HepG2 (cell line): ENCODE data around the gene PARP3. TPM values are rescaled to one million over a fixed set of nuclear protein-coding genes. Genes with fewer than 3 reads are reported as not detected.

Experiments used
- ARHGAP35 ChIP-seq: sonication (generic); formaldehyde crosslinking; IDR thresholded peaks from 2 replicates; pipeline ENCODE4 v1.9.0; 2022; ENCODE audit warnings: mild to moderate bottlenecking, inconsistent platforms, moderate library complexity, missing genetic modification reagents, borderline replicate concordance
- ATRX ChIP-seq: sonication (generic); formaldehyde crosslinking; IDR thresholded peaks from 2 replicates; pipeline ENCODE4 v1.4.0; 2020; ENCODE audit warnings: missing genetic modification reagents, borderline replicate concordance
- EEA1 ChIP-seq: sonication (generic); formaldehyde crosslinking; IDR thresholded peaks from 2 replicates; pipeline ENCODE4 v1.5.1; 2020; ENCODE audit warnings: mild to moderate bottlenecking, missing genetic modification reagents, borderline replicate concordance
- IRF1 ChIP-seq: sonication (generic); formaldehyde crosslinking; IDR thresholded peaks from 2 replicates; pipeline ENCODE4 v1.4.0; 2020; ENCODE audit warnings: low read depth, mild to moderate bottlenecking, missing genetic modification reagents
- JUN ChIP-seq: sonication (generic); formaldehyde crosslinking; IDR thresholded peaks from 2 replicates; pipeline ENCODE4 v1.4.0; 2020; ENCODE audit warnings: mild to moderate bottlenecking, missing genetic modification reagents
- JUNB ChIP-seq: sonication (generic); formaldehyde crosslinking; IDR thresholded peaks from 2 replicates; pipeline ENCODE4 v1.8.0; 2022; ENCODE audit warnings: missing genetic modification reagents, mild to moderate bottlenecking, borderline replicate concordance
- MIXL1 ChIP-seq: IDR thresholded peaks from 2 replicates; pipeline ENCODE4 v1.6.1; 2016
- PHF5A ChIP-seq: IDR thresholded peaks from one replicate; pipeline ENCODE4 v1.6.1; 2018; ENCODE audit warnings: low read depth, missing genetic modification reagents; ENCODE audit not compliant: unreplicated experiment
- RBAK ChIP-seq: sonication (generic); formaldehyde crosslinking; IDR thresholded peaks from 2 replicates; pipeline ENCODE4 v1.5.1; 2020; ENCODE audit warnings: mild to moderate bottlenecking, missing genetic modification reagents
- RFXANK ChIP-seq: IDR thresholded peaks from 2 replicates; pipeline ENCODE4 v1.6.1; 2016
- SIN3B ChIP-seq: fragments of 150-350 bp; IDR thresholded peaks from 2 replicates; pipeline ENCODE4 v1.6.1; 2014; ENCODE audit warnings: low read length
- SKIL ChIP-seq: sonication (generic); formaldehyde crosslinking; IDR thresholded peaks from 2 replicates; pipeline ENCODE4 v1.8.0; 2022; ENCODE audit warnings: missing genetic modification reagents, mild to moderate bottlenecking, moderate library complexity, borderline replicate concordance
- SRY ChIP-seq: sonication (generic); formaldehyde crosslinking; IDR thresholded peaks from 2 replicates; pipeline ENCODE4 v1.8.0; 2022; ENCODE audit warnings: mild to moderate bottlenecking, missing genetic modification reagents
- THAP11 ChIP-seq: IDR thresholded peaks from 2 replicates; pipeline ENCODE4 v1.6.1; 2016; ENCODE audit warnings: missing biosample characterization, missing genetic modification reagents
- YEATS4 ChIP-seq: sonication (generic); formaldehyde crosslinking; IDR thresholded peaks from 2 replicates; pipeline ENCODE4 v1.4.0; 2020; ENCODE audit warnings: missing genetic modification reagents, borderline replicate concordance
- ZNF343 ChIP-seq: sonication (generic); formaldehyde crosslinking; IDR thresholded peaks from 2 replicates; pipeline ENCODE4 v1.4.0; 2020; ENCODE audit warnings: mild to moderate bottlenecking, missing genetic modification reagents
- ZNF512B ChIP-seq: sonication (generic); formaldehyde crosslinking; IDR thresholded peaks from 2 replicates; pipeline ENCODE4 v1.5.1; 2020; ENCODE audit warnings: missing genetic modification reagents, mild to moderate bottlenecking, borderline replicate concordance
- polyA plus RNA-seq, 8 experiments: library from polyadenylated mRNA; depleted of rRNA in 3 of 8; stranded (reverse) in 7 of 8; unstranded in 1 of 8; fragments of >200 nt; fragmentation: Illumina TruSeq in 4 of 8; extraction: Trizol in 4 of 8; gene quantifications; 2 replicates each; pipeline versions ENCODE4 v1.2.1 to v1.2.3, GENCODE V29; 2011 to 2016; ENCODE audit warnings: low read depth in 4 of 8, missing spikeins in 1 of 8, mixed read lengths in 1 of 8; ENCODE audit not compliant: insufficient read depth in 1 of 8
- total RNA-seq, 5 experiments: library from RNA; depleted of rRNA; stranded (reverse); fragments of >200 nt; fragmentation: Illumina TruSeq; extraction: Trizol; gene quantifications; 2 replicates each; pipeline ENCODE4 v1.2.3, GENCODE V29; 2016; ENCODE audit warnings: low read depth in 1 of 5
- TF ChIP-seq, protein P1 (sequence below): sonication (generic); formaldehyde crosslinking; IDR thresholded peaks from 2 replicates; pipeline ENCODE4 v1.8.1; 2023; ENCODE audit warnings: missing genetic modification reagents, inconsistent platforms, borderline replicate concordance
- TF ChIP-seq, protein P2 (sequence below): sonication (generic); formaldehyde crosslinking; IDR thresholded peaks from 2 replicates; pipeline ENCODE4 v1.4.0; 2020; ENCODE audit warnings: missing genetic modification reagents

The PARP3 gene
- total and polyA plus RNA-seq, 2 of the 13 experiments (the other 11 are each of a cell fraction or from before 2014, with no cell fraction given): 11.2 to 21.5 TPM

- TF ChIP-seq ZNF512B: no peak
- TF ChIP-seq JUNB (CRISPR knock-in tag): no peak
- TF ChIP-seq MIXL1 (CRISPR knock-in tag): no peak
- no peak for TF ChIP-seq THAP11 (CRISPR knock-in tag)
- TF ChIP-seq RFXANK (CRISPR knock-in tag): no peak
- TF ChIP-seq YEATS4 (CRISPR knock-in tag): no peak
- TF ChIP-seq, protein P1, sequence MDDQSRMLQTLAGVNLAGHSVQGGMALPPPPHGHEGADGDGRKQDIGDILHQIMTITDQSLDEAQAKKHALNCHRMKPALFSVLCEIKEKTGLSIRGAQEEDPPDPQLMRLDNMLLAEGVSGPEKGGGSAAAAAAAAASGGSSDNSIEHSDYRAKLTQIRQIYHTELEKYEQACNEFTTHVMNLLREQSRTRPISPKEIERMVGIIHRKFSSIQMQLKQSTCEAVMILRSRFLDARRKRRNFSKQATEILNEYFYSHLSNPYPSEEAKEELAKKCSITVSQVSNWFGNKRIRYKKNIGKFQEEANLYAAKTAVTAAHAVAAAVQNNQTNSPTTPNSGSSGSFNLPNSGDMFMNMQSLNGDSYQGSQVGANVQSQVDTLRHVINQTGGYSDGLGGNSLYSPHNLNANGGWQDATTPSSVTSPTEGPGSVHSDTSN (CRISPR knock-in tag): no peak
- peak; percentile 35; the same call in 1 of the 2 replicates for TF ChIP-seq SRY (CRISPR knock-in tag)
- TF ChIP-seq, protein P2, sequence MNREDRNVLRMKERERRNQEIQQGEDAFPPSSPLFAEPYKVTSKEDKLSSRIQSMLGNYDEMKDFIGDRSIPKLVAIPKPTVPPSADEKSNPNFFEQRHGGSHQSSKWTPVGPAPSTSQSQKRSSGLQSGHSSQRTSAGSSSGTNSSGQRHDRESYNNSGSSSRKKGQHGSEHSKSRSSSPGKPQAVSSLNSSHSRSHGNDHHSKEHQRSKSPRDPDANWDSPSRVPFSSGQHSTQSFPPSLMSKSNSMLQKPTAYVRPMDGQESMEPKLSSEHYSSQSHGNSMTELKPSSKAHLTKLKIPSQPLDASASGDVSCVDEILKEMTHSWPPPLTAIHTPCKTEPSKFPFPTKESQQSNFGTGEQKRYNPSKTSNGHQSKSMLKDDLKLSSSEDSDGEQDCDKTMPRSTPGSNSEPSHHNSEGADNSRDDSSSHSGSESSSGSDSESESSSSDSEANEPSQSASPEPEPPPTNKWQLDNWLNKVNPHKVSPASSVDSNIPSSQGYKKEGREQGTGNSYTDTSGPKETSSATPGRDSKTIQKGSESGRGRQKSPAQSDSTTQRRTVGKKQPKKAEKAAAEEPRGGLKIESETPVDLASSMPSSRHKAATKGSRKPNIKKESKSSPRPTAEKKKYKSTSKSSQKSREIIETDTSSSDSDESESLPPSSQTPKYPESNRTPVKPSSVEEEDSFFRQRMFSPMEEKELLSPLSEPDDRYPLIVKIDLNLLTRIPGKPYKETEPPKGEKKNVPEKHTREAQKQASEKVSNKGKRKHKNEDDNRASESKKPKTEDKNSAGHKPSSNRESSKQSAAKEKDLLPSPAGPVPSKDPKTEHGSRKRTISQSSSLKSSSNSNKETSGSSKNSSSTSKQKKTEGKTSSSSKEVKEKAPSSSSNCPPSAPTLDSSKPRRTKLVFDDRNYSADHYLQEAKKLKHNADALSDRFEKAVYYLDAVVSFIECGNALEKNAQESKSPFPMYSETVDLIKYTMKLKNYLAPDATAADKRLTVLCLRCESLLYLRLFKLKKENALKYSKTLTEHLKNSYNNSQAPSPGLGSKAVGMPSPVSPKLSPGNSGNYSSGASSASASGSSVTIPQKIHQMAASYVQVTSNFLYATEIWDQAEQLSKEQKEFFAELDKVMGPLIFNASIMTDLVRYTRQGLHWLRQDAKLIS (CRISPR knock-in tag): no peak
- no peak for TF ChIP-seq EEA1
- TF ChIP-seq ZNF343 (CRISPR knock-in tag): no peak
- TF ChIP-seq PHF5A (CRISPR knock-in tag): no peak
- no peak for TF ChIP-seq JUN (CRISPR knock-in tag)
- TF ChIP-seq SIN3B: no peak
- TF ChIP-seq SKIL (CRISPR knock-in tag): no peak
- TF ChIP-seq RBAK (CRISPR knock-in tag): no peak
- TF ChIP-seq ATRX (CRISPR knock-in tag): no peak
- no peak for TF ChIP-seq ARHGAP35 (CRISPR knock-in tag)
- no peak for TF ChIP-seq IRF1 (CRISPR knock-in tag)
Observed at GRCh38 chr3:51974277-51974962, 32.3 kb downstream of the PARP3 start (continued).
